HEK293 (cell line): ENCODE measurements around the gene BHLHE23.
A peak's percentile ranks its signal among the peaks of the same experiment; 100 is the strongest.
"Not testable (repeated sequence)": the region's sequence is repeated elsewhere in the genome, so short reads cannot be mapped to it uniquely, and the experiment has no call there.

Source experiments
- CTCF ChIA-PET: fragments of 350-600 bp; formaldehyde crosslinking; extraction: SDS; loops from one replicate; lab custom pipeline; 2021; ENCODE audit warnings: antibody characterized with exemption; lab: Yijun Ruan, JAX
- POLR2A ChIA-PET: fragments of 300-600 bp; formaldehyde crosslinking; extraction: SDS; loops from one replicate; lab custom pipeline; 2020; ENCODE audit warnings: antibody characterized with exemption, inconsistent platforms; lab: Yijun Ruan, JAX
- H3K27ac ChIP-seq: fragments of 200-500 bp; sonication (Bioruptor generic); 2 replicates; pipeline ENCODE4 v1.5.1; 2014; ENCODE audit warnings: low read depth, low read length, control low read depth, inconsistent platforms; ENCODE audit errors: extremely low read depth
- H3K36me3 ChIP-seq, 2 experiments: fragments of 200-500 bp in 1 of 2; sonication (Bioruptor generic) in 1 of 2; 1 replicate in 1 of 2; 2 replicates in 1 of 2; pipeline ENCODE4 v1.5.1; 2014 to 2017; ENCODE audit warnings: inconsistent platforms in 2 of 2, low read length in 2 of 2; ENCODE audit not compliant: control insufficient read depth in 2 of 2, insufficient read depth in 1 of 2
- H3K4me1 ChIP-seq: fragments of 200-500 bp; sonication (Bioruptor generic); 2 replicates; pipeline ENCODE4 v1.5.1; 2014; ENCODE audit warnings: mild to moderate bottlenecking, low read length, inconsistent platforms; ENCODE audit not compliant: control insufficient read depth, insufficient read depth
- H3K4me3 ChIP-seq: 2 replicates; pipeline ENCODE4 v1.5.1; 2011; ENCODE audit warnings: low read depth, mild to moderate bottlenecking, control low read depth, low read length, moderate library complexity
- H3K9me3 ChIP-seq: fragments of 200-500 bp; sonication (Bioruptor generic); 2 replicates; pipeline ENCODE4 v1.5.1; 2014; ENCODE audit warnings: low read depth, low read length, inconsistent platforms; ENCODE audit not compliant: control insufficient read depth, insufficient read depth
- ATF2 ChIP-seq: fragments of 450-650 bp; formaldehyde crosslinking; IDR thresholded peaks from 2 replicates; pipeline ENCODE4 v1.5.1; 2016; ENCODE audit warnings: missing biosample characterization, missing genetic modification characterization, low read depth
- PBX3 ChIP-seq: sonication (generic); formaldehyde crosslinking; IDR thresholded peaks from 2 replicates; pipeline ENCODE4 v1.8.1; 2022; ENCODE audit warnings: mild to moderate bottlenecking, moderate library complexity, missing genetic modification reagents
- SCRT2 ChIP-seq: fragments of 450-650 bp; formaldehyde crosslinking; IDR thresholded peaks from 2 replicates; pipeline ENCODE4 v1.5.1; 2016; ENCODE audit warnings: missing biosample characterization, missing genetic modification characterization
- ZFHX2 ChIP-seq: fragments of 450-650 bp; formaldehyde crosslinking; conservative IDR thresholded peaks from 2 replicates; pipeline ENCODE4 v1.5.1; 2016; ENCODE audit warnings: missing biosample characterization, missing genetic modification characterization
- ZNF157 ChIP-seq: fragments of 450-650 bp; formaldehyde crosslinking; IDR thresholded peaks from 2 replicates; pipeline ENCODE4 v1.5.1; 2016; ENCODE audit warnings: missing biosample characterization, missing genetic modification characterization
- ZNF18 ChIP-seq: fragments of 450-650 bp; formaldehyde crosslinking; IDR thresholded peaks from 2 replicates; pipeline ENCODE4 v1.5.1; 2016; ENCODE audit warnings: missing biosample characterization, missing genetic modification characterization
- ZNF223 ChIP-seq: fragments of 450-650 bp; formaldehyde crosslinking; IDR thresholded peaks from 2 replicates; pipeline ENCODE4 v1.5.1; 2016; ENCODE audit warnings: missing biosample characterization, missing genetic modification characterization
- ZNF239 ChIP-seq: fragments of 450-650 bp; formaldehyde crosslinking; IDR thresholded peaks from 2 replicates; pipeline ENCODE4 v1.5.1; 2016; ENCODE audit warnings: missing biosample characterization, missing genetic modification characterization
- ZNF280C ChIP-seq: fragments of 450-650 bp; formaldehyde crosslinking; IDR thresholded peaks from 2 replicates; pipeline ENCODE4 v1.5.1; 2016; ENCODE audit warnings: missing biosample characterization, missing genetic modification characterization
- ZNF335 ChIP-seq: fragments of 450-650 bp; formaldehyde crosslinking; conservative IDR thresholded peaks from 2 replicates; pipeline ENCODE4 v1.5.1; 2016; ENCODE audit warnings: missing biosample characterization, missing genetic modification characterization

BHLHE23 gene

GRCh38 chr20:62961310-62961783, 45.4 kb downstream of the BHLHE23 start:
- Histone ChIP-seq H3K27ac (no peak overlapping the region), H3K36me3 (no peaks in the 10 kb centered on the region), H3K4me1 (no peaks in the 10 kb centered on the region), H3K9me3 (no peaks in the 10 kb centered on the region), H3K4me3 (no peak overlapping the region)
- POLR2A ChIA-PET: no interaction called here
- TF ChIP-seq ATF2 (tag by site-specific recombination) (no peak), ZFHX2 (tag by site-specific recombination) (peak; percentile 26; the same call in 1 of the 2 replicates), ZNF280C (tag by site-specific recombination) (no peak), ZNF157 (tag by site-specific recombination) (no peak), PBX3 (CRISPR knock-in tag) (no peak), ZNF335 (tag by site-specific recombination) (peak; percentile 66), ZNF239 (no peak)
- CTCF ChIA-PET: interaction anchor here (0.7 to 1.5 kb wide), 3 partner anchors 9 to 50 kb away, joined by 3 to 4 read pairs (median 3); no protein-coding TSS in a partner anchor

- CTCF ChIA-PET: interaction anchor here (1.0 to 2.2 kb wide), 3 partner anchors 10 to 12 kb away, joined by 3 to 5 read pairs (median 3); no protein-coding TSS in a partner anchor
- not testable (repeated sequence) for H3K4me3 ChIP-seq
Observed at GRCh38 chr20:62960446-62961309, 46.1 kb downstream of the BHLHE23 start.

GRCh38 chr20:62959998-62960436, 46.7 kb downstream of the BHLHE23 start:
- TF ChIP-seq SCRT2 (tag by site-specific recombination): peak; percentile 59; the same call in 1 of the 2 replicates
- TF ChIP-seq ZNF18 (tag by site-specific recombination): 0 out of 2 replicates have a peak, but pooled peaks have one; percentile 19
- TF ChIP-seq ZNF223: no peak
- ChIA-PET CTCF (interaction anchor here (0.6 to 2.2 kb wide), 3 partner anchors 12 to 60 kb away, joined by 3 to 5 read pairs (median 3); no protein-coding TSS in a partner anchor), POLR2A (interaction anchor here (1.0 kb wide), 1 partner anchor 12 kb away, joined by 3 read pairs; no protein-coding TSS in a partner anchor)
- H3K27ac ChIP-seq: no peak overlapping the region
- no peaks in the 10 kb centered on the region for H3K9me3 ChIP-seq
- no peaks in the 10 kb centered on the region for H3K36me3 ChIP-seq
- no peaks in the 10 kb centered on the region for H3K4me1 ChIP-seq
- no peak overlapping the region for H3K4me3 ChIP-seq

More at GRCh38 chr20:62960446-62961309, 46.1 kb downstream of the BHLHE23 start:
- not testable (repeated sequence) for H3K4me1 ChIP-seq, H3K36me3 ChIP-seq, H3K9me3 ChIP-seq, H3K27ac ChIP-seq
- POLR2A ChIA-PET: interaction anchor here (1.0 kb wide), 1 partner anchor 12 kb away, joined by 3 read pairs; no protein-coding TSS in a partner anchor
